ENCODE measurements around the gene FER. TPM values are rescaled to one million over a fixed set of nuclear protein-coding genes. Genes with fewer than 3 reads are reported as not detected.

FER gene
- polyA plus RNA-seq, 1 of the 3 experiments (the other 2 are of a cell fraction) = 1.8 TPM

- CTCF ChIA-PET = interaction anchor here (1.5 kb wide), 1 partner anchor 10 kb away, joined by 3 read pairs; no protein-coding TSS in a partner anchor
These were observed 12.8 kb downstream of the FER start for GRCh38 chr5:108760512-108760911.

DNA sequence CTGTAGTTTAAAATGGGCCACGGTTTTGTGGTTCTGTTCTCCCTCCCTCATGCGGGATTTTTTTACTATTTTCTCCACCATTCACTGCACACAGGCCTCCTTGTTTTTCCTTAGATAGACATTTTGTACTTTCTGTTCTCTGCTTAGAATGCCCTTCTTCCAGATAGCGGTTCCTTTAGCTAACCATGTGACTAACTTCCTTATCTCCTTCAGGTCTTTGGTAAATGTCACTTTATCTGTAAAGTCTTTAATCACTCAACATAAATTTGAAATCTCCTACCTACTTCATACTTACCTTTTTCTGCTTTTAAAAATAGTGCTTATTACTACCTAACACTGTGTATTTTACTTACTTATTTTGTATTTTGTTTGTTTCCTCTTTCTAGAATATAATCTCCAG lies 15.0 kb downstream of the FER start:
- Histone ChIP-seq H2AFZ (ENCODE audit: low read depth) (no peak overlapping the region), H3K9me2 (no peaks in the 10 kb centered on the region), H3K4me2 (no peak overlapping the region), H3K4me3 (ENCODE audit: low read depth in 2 of 2, low read length in 1 of 2) (no peak overlapping the region), H3K9ac (no peak overlapping the region), H3K36me3 (replicated peaks in 1 of 2; ENCODE audit: control insufficient read depth in 1 of 2, insufficient read depth in 2 of 2, low read length in 1 of 2) (peaks cover 0 to 16% of the 10 kb centered on the region in 2 experiments), H4K20me1 (ENCODE audit: insufficient read depth) (no peaks in the 10 kb centered on the region), H3K9me3 (no peaks in the 10 kb centered on the region), H3K27ac (ENCODE audit: low read depth in 2 of 2, low read length in 1 of 2) (no peak overlapping the region), H3F3A (replicated peaks; ENCODE audit: insufficient read depth) (no peaks in the 10 kb centered on the region), H3K4me1 (ENCODE audit: control insufficient read depth in 1 of 2, insufficient read depth in 2 of 2, low read depth in 1 of 2, low read length in 1 of 2) (no peaks in the 10 kb centered on the region), H3K79me2 (ENCODE audit: insufficient read depth) (peaks cover 59% of the 10 kb centered on the region), H3K27me3 (ENCODE audit: insufficient read depth) (no peaks in the 10 kb centered on the region)
- no peak for DNase-seq
- CTCF ChIA-PET = interaction anchor here (0.6 kb wide), 1 partner anchor 21 kb away, joined by 3 read pairs; no protein-coding TSS in a partner anchor
- WGBS (ENCODE audit: low lambda C conversion rate) = 93% methylated on average over 3 of the region's 3 CpGs
- POLR2A ChIA-PET = no interaction called here
- TF ChIP-seq, protein P1, sequence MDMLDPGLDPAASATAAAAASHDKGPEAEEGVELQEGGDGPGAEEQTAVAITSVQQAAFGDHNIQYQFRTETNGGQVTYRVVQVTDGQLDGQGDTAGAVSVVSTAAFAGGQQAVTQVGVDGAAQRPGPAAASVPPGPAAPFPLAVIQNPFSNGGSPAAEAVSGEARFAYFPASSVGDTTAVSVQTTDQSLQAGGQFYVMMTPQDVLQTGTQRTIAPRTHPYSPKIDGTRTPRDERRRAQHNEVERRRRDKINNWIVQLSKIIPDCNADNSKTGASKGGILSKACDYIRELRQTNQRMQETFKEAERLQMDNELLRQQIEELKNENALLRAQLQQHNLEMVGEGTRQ (IDR thresholded peaks at IDR 0.05; ENCODE audit: borderline replicate concordance, low read depth, low read length) = no peak
- TF ChIP-seq SMC3 (IDR thresholded peaks at IDR 0.05; ENCODE audit: low read depth, low read length) = no peak
- TF ChIP-seq, protein P2, sequence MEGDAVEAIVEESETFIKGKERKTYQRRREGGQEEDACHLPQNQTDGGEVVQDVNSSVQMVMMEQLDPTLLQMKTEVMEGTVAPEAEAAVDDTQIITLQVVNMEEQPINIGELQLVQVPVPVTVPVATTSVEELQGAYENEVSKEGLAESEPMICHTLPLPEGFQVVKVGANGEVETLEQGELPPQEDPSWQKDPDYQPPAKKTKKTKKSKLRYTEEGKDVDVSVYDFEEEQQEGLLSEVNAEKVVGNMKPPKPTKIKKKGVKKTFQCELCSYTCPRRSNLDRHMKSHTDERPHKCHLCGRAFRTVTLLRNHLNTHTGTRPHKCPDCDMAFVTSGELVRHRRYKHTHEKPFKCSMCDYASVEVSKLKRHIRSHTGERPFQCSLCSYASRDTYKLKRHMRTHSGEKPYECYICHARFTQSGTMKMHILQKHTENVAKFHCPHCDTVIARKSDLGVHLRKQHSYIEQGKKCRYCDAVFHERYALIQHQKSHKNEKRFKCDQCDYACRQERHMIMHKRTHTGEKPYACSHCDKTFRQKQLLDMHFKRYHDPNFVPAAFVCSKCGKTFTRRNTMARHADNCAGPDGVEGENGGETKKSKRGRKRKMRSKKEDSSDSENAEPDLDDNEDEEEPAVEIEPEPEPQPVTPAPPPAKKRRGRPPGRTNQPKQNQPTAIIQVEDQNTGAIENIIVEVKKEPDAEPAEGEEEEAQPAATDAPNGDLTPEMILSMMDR (IDR thresholded peaks at IDR 0.05) = no peak
- TF ChIP-seq EZH2phosphoT487 (IDR thresholded peaks at IDR 0.05; ENCODE audit: borderline replicate concordance, low read depth) = no peak
- no peak for TF ChIP-seq USF1 (IDR thresholded peaks at IDR 0.05; ENCODE audit: borderline replicate concordance, low read depth)
- TF ChIP-seq FOXM1 (IDR thresholded peaks at IDR 0.05; ENCODE audit: low read depth) = no peak
- no peak for TF ChIP-seq TEAD4 (IDR thresholded peaks at IDR 0.05; ENCODE audit: borderline replicate concordance, insufficient read depth)
- no peak for TF ChIP-seq PBX3 (IDR thresholded peaks at IDR 0.05)

More at GRCh38 chr5:108760512-108760911, 12.8 kb downstream of the FER start:
- WGBS (ENCODE audit: low lambda C conversion rate) = 96% methylated on average over 1 of the region's 1 CpG
- Histone ChIP-seq H3F3A (replicated peaks; ENCODE audit: insufficient read depth) (no peaks in the 10 kb centered on the region), H3K9me2 (no peaks in the 10 kb centered on the region), H3K36me3 (replicated peaks in 1 of 2; ENCODE audit: control insufficient read depth in 1 of 2, insufficient read depth in 2 of 2, low read length in 1 of 2) (peaks cover 0 to 19% of the 10 kb centered on the region in 2 experiments), H3K79me2 (ENCODE audit: insufficient read depth) (peaks cover 70% of the 10 kb centered on the region), H3K27ac (ENCODE audit: low read depth in 2 of 2, low read length in 1 of 2) (no peak overlapping the region), H2AFZ (ENCODE audit: low read depth) (no peak overlapping the region), H3K4me3 (ENCODE audit: low read depth in 2 of 2, low read length in 1 of 2) (no peak overlapping the region), H3K9me3 (no peaks in the 10 kb centered on the region), H3K9ac (no peak overlapping the region), H3K27me3 (ENCODE audit: insufficient read depth) (no peaks in the 10 kb centered on the region), H3K4me1 (ENCODE audit: control insufficient read depth in 1 of 2, insufficient read depth in 2 of 2, low read depth in 1 of 2, low read length in 1 of 2) (no peaks in the 10 kb centered on the region), H4K20me1 (ENCODE audit: insufficient read depth) (no peaks in the 10 kb centered on the region), H3K4me2 (no peak overlapping the region)
- no peak for DNase-seq
- POLR2A ChIA-PET = no interaction called here
- TF ChIP-seq GABPA (IDR thresholded peaks at IDR 0.05; ENCODE audit: low read depth) = no peak
- no peak for TF ChIP-seq USF1 (IDR thresholded peaks at IDR 0.05; ENCODE audit: borderline replicate concordance, low read depth)
- TF ChIP-seq NRF1 (IDR thresholded peaks at IDR 0.05; ENCODE audit: low read depth, low read length) = no peak
- TF ChIP-seq SIN3A (IDR thresholded peaks at IDR 0.05; ENCODE audit: borderline replicate concordance, low read depth, low read length) = no peak
- TF ChIP-seq TAF1 (IDR thresholded peaks at IDR 0.05; ENCODE audit: borderline replicate concordance, low read depth, low read length) = no peak
- TF ChIP-seq NFIC (IDR thresholded peaks at IDR 0.05; ENCODE audit: borderline replicate concordance) = no peak
- TF ChIP-seq, protein P3, sequence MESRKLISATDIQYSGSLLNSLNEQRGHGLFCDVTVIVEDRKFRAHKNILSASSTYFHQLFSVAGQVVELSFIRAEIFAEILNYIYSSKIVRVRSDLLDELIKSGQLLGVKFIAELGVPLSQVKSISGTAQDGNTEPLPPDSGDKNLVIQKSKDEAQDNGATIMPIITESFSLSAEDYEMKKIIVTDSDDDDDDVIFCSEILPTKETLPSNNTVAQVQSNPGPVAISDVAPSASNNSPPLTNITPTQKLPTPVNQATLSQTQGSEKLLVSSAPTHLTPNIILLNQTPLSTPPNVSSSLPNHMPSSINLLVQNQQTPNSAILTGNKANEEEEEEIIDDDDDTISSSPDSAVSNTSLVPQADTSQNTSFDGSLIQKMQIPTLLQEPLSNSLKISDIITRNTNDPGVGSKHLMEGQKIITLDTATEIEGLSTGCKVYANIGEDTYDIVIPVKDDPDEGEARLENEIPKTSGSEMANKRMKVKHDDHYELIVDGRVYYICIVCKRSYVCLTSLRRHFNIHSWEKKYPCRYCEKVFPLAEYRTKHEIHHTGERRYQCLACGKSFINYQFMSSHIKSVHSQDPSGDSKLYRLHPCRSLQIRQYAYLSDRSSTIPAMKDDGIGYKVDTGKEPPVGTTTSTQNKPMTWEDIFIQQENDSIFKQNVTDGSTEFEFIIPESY (IDR thresholded peaks at IDR 0.05; ENCODE audit: borderline replicate concordance, low read depth) = no peak
- no peak for TF ChIP-seq PBX3 (IDR thresholded peaks at IDR 0.05)
- no peak for TF ChIP-seq MXI1 (IDR thresholded peaks at IDR 0.05; ENCODE audit: low read depth, low read length)
